K562 (cell line): ENCODE measurements around the gene LZTR1. TPM values are rescaled to one million over a fixed set of nuclear protein-coding genes. Genes with fewer than 3 reads are reported as not detected.

Source experiments
- ADNP ChIP-seq: fragments of 200-800 bp; sonication (Bioruptor generic); IDR thresholded peaks from 2 replicates; pipeline ENCODE4 v1.6.1; 2016; ENCODE audit warnings: missing genetic modification characterization, missing compliant biosample characterization
- BHLHE40 ChIP-seq: IDR thresholded peaks from 2 replicates; pipeline ENCODE4 v1.6.1; 2011; ENCODE audit warnings: low read length, improper control_type of control experiment
- CC2D1A ChIP-seq: fragments of 450-650 bp; IDR thresholded peaks from 2 replicates; pipeline ENCODE4 v1.6.1; 2017; ENCODE audit warnings: mild to moderate bottlenecking
- CHCHD3 ChIP-seq: fragments of 250-450 bp; sonication (Bioruptor Pico); IDR thresholded peaks from 2 replicates; pipeline ENCODE4 v2.1.2; 2022; ENCODE audit warnings: mild to moderate bottlenecking
- CLOCK ChIP-seq: fragments of 250-450 bp; sonication (Bioruptor Pico); IDR thresholded peaks from 2 replicates; pipeline ENCODE4 v1.4.0; 2020; ENCODE audit warnings: mild to moderate bottlenecking, moderate library complexity, borderline replicate concordance
- FOXA1 ChIP-seq: fragments of 450-650 bp; IDR thresholded peaks from 2 replicates; pipeline ENCODE4 v1.6.1; 2016; ENCODE audit warnings: mild to moderate bottlenecking, borderline replicate concordance
- HCFC1 ChIP-seq: IDR thresholded peaks from 2 replicates; pipeline ENCODE4 v1.6.1; 2012; ENCODE audit warnings: low read depth, low read length, improper control_type of control experiment
- HDAC8 ChIP-seq: fragments of 450-650 bp; IDR thresholded peaks from 2 replicates; pipeline ENCODE4 v1.6.1; 2016; ENCODE audit warnings: mild to moderate bottlenecking, missing genetic modification characterization, moderate library complexity, missing compliant biosample characterization
- MAZ ChIP-seq, 2 experiments: fragments of 450-650 bp in 1 of 2; sonication (generic) in 1 of 2; formaldehyde crosslinking; IDR thresholded peaks in 1 of 2; conservative IDR thresholded peaks in 1 of 2; 2 replicates each; pipeline versions ENCODE4 v1.4.0 to v1.5.0; 2020; ENCODE audit warnings: mild to moderate bottlenecking in 1 of 2, missing genetic modification reagents in 1 of 2
- MXI1 ChIP-seq: IDR thresholded peaks from 2 replicates; pipeline ENCODE4 v1.6.1; 2011; ENCODE audit warnings: low read depth, mild to moderate bottlenecking, improper control_type of control experiment, low read length
- NCOA6 ChIP-seq: fragments of 450-650 bp; IDR thresholded peaks from 2 replicates; pipeline ENCODE4 v1.6.1; 2017; ENCODE audit warnings: mild to moderate bottlenecking
- RB1 ChIP-seq: fragments of 450-650 bp; IDR thresholded peaks from 2 replicates; pipeline ENCODE4 v1.6.1; 2017; ENCODE audit warnings: low read depth, mild to moderate bottlenecking
- SIN3B ChIP-seq: fragments of 450-650 bp; IDR thresholded peaks from 2 replicates; pipeline ENCODE4 v1.6.1; 2017; ENCODE audit warnings: low read depth, mild to moderate bottlenecking, moderate library complexity
- SMC3 ChIP-seq: conservative IDR thresholded peaks from 2 replicates; pipeline ENCODE4 v1.6.1; 2011; ENCODE audit warnings: low read depth, low read length, improper control_type of control experiment; ENCODE audit not compliant: insufficient read depth
- THRB ChIP-seq: fragments of 450-650 bp; formaldehyde crosslinking; conservative IDR thresholded peaks from 2 replicates; pipeline ENCODE4 v1.4.0; 2022; ENCODE audit warnings: mild to moderate bottlenecking, missing genetic modification characterization
- TRIM24 ChIP-seq, 2 experiments: fragments of 450-650 bp; IDR thresholded peaks; 2 replicates each; pipeline ENCODE4 v1.6.1; 2016
- ZBTB17 ChIP-seq: fragments of 450-650 bp; formaldehyde crosslinking; IDR thresholded peaks from 2 replicates; pipeline ENCODE4 v1.4.0; 2020; ENCODE audit warnings: mild to moderate bottlenecking
- ZFP30 ChIP-seq: fragments of 250-450 bp; sonication (Bioruptor Pico); IDR thresholded peaks from 2 replicates; pipeline ENCODE4 v1.8.0; 2022; ENCODE audit warnings: moderate library complexity, mild to moderate bottlenecking, inconsistent platforms, borderline replicate concordance
- ZNF274 ChIP-seq: IDR thresholded peaks from 2 replicates; pipeline ENCODE4 v1.6.1; 2011; ENCODE audit warnings: low read depth, mild to moderate bottlenecking, low read length, moderate library complexity, borderline replicate concordance
- ZNF354B ChIP-seq: fragments of 250-450 bp; sonication (Bioruptor Pico); IDR thresholded peaks from 2 replicates; pipeline ENCODE4 v1.4.0; 2020
- ZNF398 ChIP-seq: fragments of 250-450 bp; sonication (Bioruptor Pico); IDR thresholded peaks from 2 replicates; pipeline ENCODE4 v1.8.0; 2021; ENCODE audit warnings: moderate library complexity, mild to moderate bottlenecking, inconsistent platforms
- ZNF512 ChIP-seq: IDR thresholded peaks from 2 replicates; pipeline ENCODE4 v1.6.1; 2016; ENCODE audit warnings: missing genetic modification characterization, missing compliant biosample characterization
- polyA plus RNA-seq, 8 experiments: library from polyadenylated mRNA; depleted of rRNA in 4 of 8; stranded (reverse) in 5 of 8; unstranded in 3 of 8; fragments of >200 nt; fragmentation: Nextera tagmentation in 2 of 8; fragmentation: Illumina TruSeq in 1 of 8; extraction: Ambion mirVana in 2 of 8; extraction: Trizol in 1 of 8; gene quantifications; 2 replicates each; pipeline versions ENCODE4 v1.2.1 to v1.2.3, GENCODE V29; 2011 to 2014; ENCODE audit warnings: inconsistent platforms in 1 of 8, missing spikeins in 1 of 8
- total RNA-seq, 7 experiments: library from RNA; depleted of rRNA in 6 of 7; stranded (reverse); fragments of >200 nt in 6 of 7; fragmentation: Illumina TruSeq in 2 of 7; extraction: Trizol in 2 of 7; gene quantifications; 2 replicates each; pipeline versions ENCODE4 v1.2.1 to v1.2.3, GENCODE V29; 2011 to 2021; ENCODE audit warnings: low replicate concordance in 1 of 7

LZTR1 gene
- total and polyA plus RNA-seq, 9 of the 15 experiments (the other 6 are each of a cell fraction or from before 2014, with no cell fraction given): 2.2 to 135 (median 63.0) TPM

- no peak for TF ChIP-seq TRIM24 (IDR thresholded peaks at IDR 0.05)
- no peak for TF ChIP-seq ZNF274
- peak; percentile 65 for TF ChIP-seq HCFC1
- TF ChIP-seq ZNF512 (tag): no peak
- peak; percentile 84 for TF ChIP-seq HDAC8 (tag)
- no peak for TF ChIP-seq MAZ (CRISPR knock-in tag; conservative IDR thresholded peaks at IDR 0.05 in 1 of 2, IDR thresholded peaks at IDR 0.05 in 1 of 2)
- TF ChIP-seq RB1: no peak
- no peak for TF ChIP-seq CLOCK (CRISPR knock-in tag)
- no peak for TF ChIP-seq FOXA1
- no peak for TF ChIP-seq ADNP
- peak; percentile 100 for TF ChIP-seq MXI1
- 0 out of 2 replicates have a peak, but pooled peaks have one; percentile 38 for TF ChIP-seq ZNF354B (CRISPR knock-in tag)
- no peak for TF ChIP-seq SIN3B
- no peak for TF ChIP-seq SMC3
- TF ChIP-seq ZNF398 (CRISPR knock-in tag): no peak
- peak; percentile 90 for TF ChIP-seq BHLHE40
- no peak for TF ChIP-seq CC2D1A
- TF ChIP-seq NCOA6: no peak
- TF ChIP-seq ZBTB17: no peak; the same call in 1 of the 2 replicates
- TF ChIP-seq THRB (CRISPR knock-in tag): no peak; the same call in 1 of the 2 replicates
- TF ChIP-seq ZFP30 (CRISPR knock-in tag): no peak
- TF ChIP-seq CHCHD3: no peak
These were observed 32.2 kb downstream of the LZTR1 start (continued) for GRCh38 chr22:21014202-21014725.
